K562 (cell line): ENCODE data around the gene CLNK. TPM values are rescaled to one million over a fixed set of nuclear protein-coding genes. Genes with fewer than 3 reads are reported as not detected.

Experiments
- ATAC-seq: fragments of 200-7000 bp; cut with Tn5 transposase; 3 replicates; pipeline ENCODE4 v1.9.1; 2020; ENCODE audit warnings: moderate library complexity
- BruUV-seq: library from RNA; stranded (reverse); fragments of 400-500 nt; replicated peaks from 2 replicates; lab custom pipeline; 2021; lab: Mats Ljungman, UMichigan
- CTCF ChIA-PET: fragments of 300-600 bp; formaldehyde crosslinking; extraction: SDS; loops from one replicate; lab custom pipeline; 2021; ENCODE audit warnings: low intra/inter-chr PET ratio; lab: Yijun Ruan, JAX
- POLR2A ChIA-PET: fragments of 300-600, 350-650 bp; sonication (Branson Sonifier 250); formaldehyde crosslinking; extraction: SDS; loops from one replicate; lab custom pipeline; 2021; ENCODE audit warnings: antibody characterized with exemption, inconsistent platforms; lab: Yijun Ruan, JAX
- DNase-seq, 4 experiments: peaks; one replicate each; pipeline versions ENCODE4 v3.0.0 to v3.0.0-alpha.2; 2011 to 2018; ENCODE audit warnings: low spot score in 3 of 4, mixed read lengths in 3 of 4; ENCODE audit errors: extremely low read depth in 1 of 4
- FAIRE-seq: peaks from 2 replicates; lab custom pipeline; 2011; peaks lifted over from hg19 to GRCh38; lab: Jason Lieb, UNC
- H2AFZ ChIP-seq: 2 replicates; pipeline ENCODE4 v1.6.0; 2011; ENCODE audit warnings: low read depth, low read length, control low read depth, inconsistent platforms
- H3K27ac ChIP-seq: fragments of 200-600 bp; 3 replicates; pipeline ENCODE4 v1.8.0; 2011; ENCODE audit warnings: low read depth, mild to moderate bottlenecking, control low read depth, inconsistent platforms, low read length, moderate library complexity, mixed read lengths; ENCODE audit errors: extremely low read depth
- H3K27me3 ChIP-seq, 2 experiments: fragments of 300-600 bp in 1 of 2; 2 replicates in 1 of 2; 3 replicates in 1 of 2; pipeline versions ENCODE4 v1.6.0 to v1.8.0; 2011; ENCODE audit warnings: inconsistent platforms in 2 of 2, low read length in 2 of 2, mild to moderate bottlenecking in 1 of 2, mixed read lengths in 1 of 2, moderate library complexity in 1 of 2; ENCODE audit not compliant: control insufficient read depth in 2 of 2, insufficient read depth in 2 of 2
- H3K36me3 ChIP-seq: fragments of 300-600 bp; 3 replicates; pipeline ENCODE4 v1.8.0; 2011; ENCODE audit warnings: mild to moderate bottlenecking, low read length, inconsistent platforms; ENCODE audit not compliant: control insufficient read depth, insufficient read depth
- H3K4me1 ChIP-seq, 2 experiments: fragments of 200-600 bp in 1 of 2; replicated peaks in 1 of 2; 2 replicates in 1 of 2; 3 replicates in 1 of 2; pipeline versions ENCODE4 v1.5.1 to v1.8.0; 2011; ENCODE audit warnings: inconsistent platforms in 2 of 2, low read length in 2 of 2, mild to moderate bottlenecking in 1 of 2, mixed read lengths in 1 of 2, moderate library complexity in 1 of 2; ENCODE audit not compliant: control insufficient read depth in 2 of 2, insufficient read depth in 2 of 2
- H3K4me2 ChIP-seq: 2 replicates; pipeline ENCODE4 v1.6.1; 2011; ENCODE audit warnings: low read length, control low read depth, inconsistent platforms, mixed read lengths; ENCODE audit not compliant: insufficient read depth
- H3K4me3 ChIP-seq: fragments of 200-600 bp; sonication (generic), shearing (Covaris generic); 2 replicates; pipeline ENCODE4 v1.5.1; 2016; ENCODE audit warnings: control low read depth, inconsistent platforms
- H3K79me2 ChIP-seq: fragments of 200-600 bp; 3 replicates; pipeline ENCODE4 v1.8.0; 2011; ENCODE audit warnings: low read length, inconsistent platforms; ENCODE audit not compliant: control insufficient read depth, insufficient read depth
- H3K9ac ChIP-seq, 2 experiments: 2 replicates each; pipeline versions ENCODE4 v1.6.0 to v1.6.1; 2011; ENCODE audit warnings: low read depth in 2 of 2, low read length in 2 of 2, control low read depth in 1 of 2, inconsistent platforms in 1 of 2, mild to moderate bottlenecking in 1 of 2, mixed read lengths in 1 of 2; ENCODE audit not compliant: insufficient read depth in 1 of 2
- H3K9me1 ChIP-seq: one replicate; pipeline ENCODE4 v1.6.0; 2011; ENCODE audit warnings: inconsistent platforms, mild to moderate bottlenecking, low read length, moderate library complexity; ENCODE audit not compliant: control insufficient read depth, insufficient read depth
- H3K9me3 ChIP-seq: replicated peaks from 2 replicates; pipeline ENCODE4 v1.5.1; 2011; ENCODE audit warnings: low read depth, low read length, inconsistent platforms; ENCODE audit not compliant: control insufficient read depth, insufficient read depth
- H4K20me1 ChIP-seq: replicated peaks from 2 replicates; pipeline ENCODE4 v1.6.1; 2011; ENCODE audit warnings: low read length, inconsistent platforms, mixed read lengths; ENCODE audit not compliant: control insufficient read depth, insufficient read depth
- CREM ChIP-seq: IDR thresholded peaks from 2 replicates; pipeline ENCODE4 v1.6.1; 2014; ENCODE audit warnings: antibody characterized with exemption, low read depth
- FIP1L1 ChIP-seq: fragments of 200-400 bp; formaldehyde crosslinking; IDR thresholded peaks from 2 replicates; pipeline ENCODE4 v1.6.1; 2018; ENCODE audit warnings: mild to moderate bottlenecking, low read depth, low read length; ENCODE audit not compliant: poor library complexity, severe bottlenecking
- GATAD2B ChIP-seq: fragments of 450-650 bp; IDR thresholded peaks from 2 replicates; pipeline ENCODE4 v1.6.1; 2017; ENCODE audit warnings: mild to moderate bottlenecking, borderline replicate concordance
- HNRNPUL1 ChIP-seq: fragments of 200-400 bp; formaldehyde crosslinking; IDR thresholded peaks from 2 replicates; pipeline ENCODE4 v1.6.1; 2017; ENCODE audit warnings: low read length
- HSF4 ChIP-seq: fragments of 250-450 bp; sonication (Bioruptor Pico); IDR thresholded peaks from 2 replicates; pipeline ENCODE4 v2.1.2; 2022; ENCODE audit warnings: mild to moderate bottlenecking, moderate library complexity, borderline replicate concordance
- IFI16 ChIP-seq: fragments of 250-450 bp; sonication (Bioruptor Pico); IDR thresholded peaks from 2 replicates; pipeline ENCODE4 v2.1.2; 2022; ENCODE audit warnings: mild to moderate bottlenecking, inconsistent platforms
- KDM2B ChIP-seq: fragments of 250-450 bp; sonication (Bioruptor Pico); IDR thresholded peaks from 2 replicates; pipeline ENCODE4 v1.8.0; 2021; ENCODE audit warnings: mild to moderate bottlenecking, moderate library complexity
- PML ChIP-seq: IDR thresholded peaks from 2 replicates; pipeline ENCODE4 v1.6.1; 2012; ENCODE audit warnings: low read length, inconsistent platforms
- PURB ChIP-seq: sonication (generic); formaldehyde crosslinking; IDR thresholded peaks from 2 replicates; pipeline ENCODE4 v1.9.0; 2021; ENCODE audit warnings: low read depth, mild to moderate bottlenecking, missing genetic modification reagents
- SFPQ ChIP-seq: fragments of 200-400 bp; formaldehyde crosslinking; IDR thresholded peaks from 2 replicates; pipeline ENCODE4 v1.6.1; 2017; ENCODE audit warnings: mild to moderate bottlenecking, low read depth, low read length, moderate library complexity
- SOX6 ChIP-seq: fragments of 450-650 bp; IDR thresholded peaks from 2 replicates; pipeline ENCODE4 v1.6.1; 2014; ENCODE audit warnings: mild to moderate bottlenecking
- ZBED1 ChIP-seq: IDR thresholded peaks from 2 replicates; pipeline ENCODE4 v1.6.1; 2014
- ZKSCAN8 ChIP-seq: fragments of 200-800 bp; sonication (Bioruptor generic); IDR thresholded peaks from 2 replicates; pipeline ENCODE4 v1.6.1; 2016; ENCODE audit warnings: missing genetic modification characterization, missing compliant biosample characterization
- ZNF23 ChIP-seq: fragments of 250-450 bp; sonication (Bioruptor Pico); IDR thresholded peaks from 2 replicates; pipeline ENCODE4 v1.4.0; 2020; ENCODE audit warnings: mild to moderate bottlenecking
- ZNF239 ChIP-seq: fragments of 250-450 bp; sonication (Bioruptor Pico); IDR thresholded peaks from 2 replicates; pipeline ENCODE4 v1.4.0; 2020; ENCODE audit warnings: mild to moderate bottlenecking
- ZNF764 ChIP-seq: fragments of 250-450 bp; sonication (Bioruptor Pico); IDR thresholded peaks from 2 replicates; pipeline ENCODE4 v1.4.0; 2020; ENCODE audit warnings: low read depth, mild to moderate bottlenecking, moderate library complexity
- ZNF830 ChIP-seq: fragments of 250-450 bp; sonication (Bioruptor Pico); IDR thresholded peaks from 2 replicates; pipeline ENCODE4 v1.5.0; 2021; ENCODE audit warnings: mild to moderate bottlenecking
- WGBS: fragments of 100-300 bp; shearing (Covaris generic); methylation state at CpG from one replicate; pipeline ENCODE4 v1.1.6; 2016; ENCODE audit warnings: low coverage, mixed read lengths; ENCODE audit not compliant: insufficient coverage; ENCODE audit errors: missing lambda C conversion rate; 5-methylcytosine and 5-hydroxymethylcytosine counted together
- in situ Hi-C: fragments of 300-500 bp; cut with MboI; formaldehyde crosslinking; loops from 4 replicates; pipeline ENCODE4 v1.15.0; 2018; ENCODE audit warnings: inconsistent platforms, mixed read lengths
- intact Hi-C: fragments of 100-400 bp; cut with micrococcal nuclease; formaldehyde crosslinking; loops from 2 replicates; pipeline ENCODE4 v1.14.2; 2022
- polyA plus RNA-seq, 8 experiments: library from polyadenylated mRNA; depleted of rRNA in 4 of 8; stranded (reverse) in 5 of 8; unstranded in 3 of 8; fragments of >200 nt; fragmentation: Nextera tagmentation in 2 of 8; fragmentation: Illumina TruSeq in 1 of 8; extraction: Ambion mirVana in 2 of 8; extraction: Trizol in 1 of 8; gene quantifications; 2 replicates each; pipeline versions ENCODE4 v1.2.1 to v1.2.3, GENCODE V29; 2011 to 2014; ENCODE audit warnings: inconsistent platforms in 1 of 8, missing spikeins in 1 of 8
- total RNA-seq, 7 experiments: library from RNA; depleted of rRNA in 6 of 7; stranded (reverse); fragments of >200 nt in 6 of 7; fragmentation: Illumina TruSeq in 2 of 7; extraction: Trizol in 2 of 7; gene quantifications; 2 replicates each; pipeline versions ENCODE4 v1.2.1 to v1.2.3, GENCODE V29; 2011 to 2021; ENCODE audit warnings: low replicate concordance in 1 of 7
- TF ChIP-seq, protein P1 (sequence below): fragments of 250-450 bp; sonication (Bioruptor Pico); IDR thresholded peaks from 2 replicates; pipeline ENCODE4 v1.8.0; 2022; ENCODE audit warnings: inconsistent platforms
- TF ChIP-seq, protein P2 (sequence below): fragments of 450-650 bp; formaldehyde crosslinking; IDR thresholded peaks from 2 replicates; pipeline ENCODE4 v1.4.0; 2022; ENCODE audit warnings: missing genetic modification characterization

CLNK gene
- total and polyA plus RNA-seq, 9 of the 15 experiments (the other 6 are each of a cell fraction or from before 2014, with no cell fraction given) = not detected

DNA sequence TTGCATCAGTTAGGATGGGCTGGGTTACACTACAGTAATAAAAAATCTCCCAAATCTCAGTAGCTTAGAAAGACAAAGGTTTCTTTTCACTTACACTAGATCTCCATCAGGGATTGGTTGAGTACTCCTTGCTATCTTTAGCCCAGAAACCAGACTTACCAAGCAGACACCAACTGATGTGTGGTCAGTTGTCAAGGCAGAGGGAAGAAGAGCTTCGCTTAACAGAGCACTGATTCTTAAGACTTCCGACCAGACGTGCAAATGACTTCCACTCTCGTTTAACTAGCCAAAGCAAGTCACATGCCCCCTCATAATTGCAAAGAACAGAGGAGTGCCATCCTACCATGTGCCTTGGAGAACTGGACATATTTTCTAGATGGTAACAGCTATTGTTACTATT lies 221.7 kb downstream of the CLNK start:
- Histone ChIP-seq H3K9me1 (no peaks in the 10 kb centered on the region), H3K27me3 (no peaks in the 10 kb centered on the region), H3K4me2 (no peak overlapping the region), H3K9ac (no peak overlapping the region), H3K9me3 (no peaks in the 10 kb centered on the region; the same call in 1 of the 2 replicates), H3K4me3 (no peak overlapping the region), H3K79me2 (peaks cover 32% of the 10 kb centered on the region), H3K27ac (no peak overlapping the region), H4K20me1 (no peaks in the 10 kb centered on the region), H2AFZ (no peak overlapping the region), H3K4me1 (peaks cover 15 to 19% of the 10 kb centered on the region in 2 experiments; a peak in 4 of 5 replicates), H3K36me3 (peaks cover 4% of the 10 kb centered on the region; the same call in 1 of the 3 replicates)
- intact Hi-C loops = loop anchor here (5.0 kb wide), 1 partner anchor 64 kb away; no protein-coding TSS in a partner anchor
- TF ChIP-seq, protein P1, sequence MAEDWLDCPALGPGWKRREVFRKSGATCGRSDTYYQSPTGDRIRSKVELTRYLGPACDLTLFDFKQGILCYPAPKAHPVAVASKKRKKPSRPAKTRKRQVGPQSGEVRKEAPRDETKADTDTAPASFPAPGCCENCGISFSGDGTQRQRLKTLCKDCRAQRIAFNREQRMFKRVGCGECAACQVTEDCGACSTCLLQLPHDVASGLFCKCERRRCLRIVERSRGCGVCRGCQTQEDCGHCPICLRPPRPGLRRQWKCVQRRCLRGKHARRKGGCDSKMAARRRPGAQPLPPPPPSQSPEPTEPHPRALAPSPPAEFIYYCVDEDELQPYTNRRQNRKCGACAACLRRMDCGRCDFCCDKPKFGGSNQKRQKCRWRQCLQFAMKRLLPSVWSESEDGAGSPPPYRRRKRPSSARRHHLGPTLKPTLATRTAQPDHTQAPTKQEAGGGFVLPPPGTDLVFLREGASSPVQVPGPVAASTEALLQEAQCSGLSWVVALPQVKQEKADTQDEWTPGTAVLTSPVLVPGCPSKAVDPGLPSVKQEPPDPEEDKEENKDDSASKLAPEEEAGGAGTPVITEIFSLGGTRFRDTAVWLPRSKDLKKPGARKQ (CRISPR knock-in tag) = no peak
- no peak for TF ChIP-seq SFPQ
- TF ChIP-seq HSF4 (CRISPR knock-in tag) = no peak
- no peak for TF ChIP-seq FIP1L1
- TF ChIP-seq SOX6 = no peak
- TF ChIP-seq GATAD2B = no peak
- no peak for TF ChIP-seq ZNF23 (CRISPR knock-in tag)
- no peak for TF ChIP-seq ZNF239
- no peak for TF ChIP-seq ZNF764 (CRISPR knock-in tag)
- TF ChIP-seq ZBED1 = no peak
- no peak for TF ChIP-seq IFI16
- TF ChIP-seq, protein P2, sequence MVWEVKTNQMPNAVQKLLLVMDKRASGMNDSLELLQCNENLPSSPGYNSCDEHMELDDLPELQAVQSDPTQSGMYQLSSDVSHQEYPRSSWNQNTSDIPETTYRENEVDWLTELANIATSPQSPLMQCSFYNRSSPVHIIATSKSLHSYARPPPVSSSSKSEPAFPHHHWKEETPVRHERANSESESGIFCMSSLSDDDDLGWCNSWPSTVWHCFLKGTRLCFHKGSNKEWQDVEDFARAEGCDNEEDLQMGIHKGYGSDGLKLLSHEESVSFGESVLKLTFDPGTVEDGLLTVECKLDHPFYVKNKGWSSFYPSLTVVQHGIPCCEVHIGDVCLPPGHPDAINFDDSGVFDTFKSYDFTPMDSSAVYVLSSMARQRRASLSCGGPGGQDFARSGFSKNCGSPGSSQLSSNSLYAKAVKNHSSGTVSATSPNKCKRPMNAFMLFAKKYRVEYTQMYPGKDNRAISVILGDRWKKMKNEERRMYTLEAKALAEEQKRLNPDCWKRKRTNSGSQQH (CRISPR knock-in tag) = no peak
- no peak for TF ChIP-seq CREM
- no peak for TF ChIP-seq ZKSCAN8 (CRISPR knock-in tag)
- TF ChIP-seq PML = no peak
- TF ChIP-seq PURB (CRISPR knock-in tag) = no peak
- TF ChIP-seq HNRNPUL1 = no peak
- no peak for TF ChIP-seq ZNF830 (CRISPR knock-in tag)
- TF ChIP-seq KDM2B (CRISPR knock-in tag) = no peak
- ChIA-PET POLR2A (interaction anchor here (0.8 kb wide), 1 partner anchor 319 kb away, joined by 3 read pairs; no protein-coding TSS in a partner anchor), CTCF (no interaction called here)
- 30% methylated on average over 4 of the region's 4 CpGs for WGBS
- ATAC-seq (no peak), FAIRE-seq (no peak), DNase-seq (no peak)
- no TSS peak for BruUV-seq
- in situ Hi-C loops = loop anchor here (10.0 kb wide), 1 partner anchor 62 kb away; no protein-coding TSS in a partner anchor
